ENCODE measurements around the gene PALM2AKAP2.

- no peak for TF ChIP-seq CTCF (IDR thresholded peaks at IDR 0.05; ENCODE audit: low read depth, low read length)
- TF ChIP-seq EZH2phosphoT487 (IDR thresholded peaks at IDR 0.05; ENCODE audit: low read depth) = no peak
These were observed 41.7 kb downstream of the PALM2AKAP2 start for GRCh38 chr9:109821711-109822110.
